GM18505 (cell line): ENCODE results near the gene PAPLN.

Experiments used
- ATAC-seq: cut with Tn5 transposase; IDR thresholded peaks from one replicate; pipeline ENCODE4 v1.9.1; 2021; ENCODE audit not compliant: unreplicated experiment
- POLR2A ChIP-seq: IDR thresholded peaks from 4 replicates; pipeline ENCODE4 v1.6.1; 2011; ENCODE audit warnings: borderline replicate concordance; ENCODE audit not compliant: insufficient read depth, insufficient read length; ENCODE audit errors: extremely low read depth

PAPLN gene

DNA sequence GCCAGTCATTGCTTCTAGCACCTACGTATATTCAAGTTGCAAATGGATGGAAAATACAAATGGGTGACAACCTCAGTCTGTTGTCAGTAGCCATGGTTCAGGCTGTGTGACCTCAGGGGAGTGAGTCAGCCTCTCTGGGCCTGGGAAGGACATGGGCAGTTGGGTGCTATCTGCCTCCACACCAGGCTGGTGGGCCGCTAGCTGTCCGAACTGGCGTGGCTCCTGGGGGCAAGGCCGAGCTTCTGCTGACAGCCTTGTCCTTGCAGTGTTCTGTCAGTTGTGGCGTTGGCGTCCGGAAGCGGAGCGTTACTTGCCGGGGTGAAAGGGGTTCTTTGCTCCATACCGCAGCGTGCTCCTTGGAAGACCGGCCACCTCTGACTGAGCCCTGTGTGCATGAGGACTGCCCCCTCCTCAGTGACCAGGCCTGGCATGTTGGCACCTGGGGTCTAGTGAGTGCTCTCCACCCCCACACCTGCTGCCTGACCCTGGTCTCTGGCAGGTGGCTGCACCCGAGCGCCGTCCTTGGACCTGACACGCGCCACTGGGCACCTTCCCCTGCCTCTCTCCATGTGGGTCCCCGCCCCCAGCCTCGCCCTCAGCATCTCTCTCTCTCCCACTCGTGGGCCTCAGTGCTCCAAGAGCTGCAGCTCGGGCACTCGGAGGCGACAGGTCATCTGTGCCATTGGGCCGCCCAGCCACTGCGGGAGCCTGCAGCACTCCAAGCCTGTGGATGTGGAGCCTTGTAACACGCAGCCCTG is 17.1 kb downstream of the PAPLN start:
- TF ChIP-seq POLR2A, result no peak
- no peak for ATAC-seq

- no peak for TF ChIP-seq POLR2A
- ATAC-seq, result no peak
Measured at GRCh38 chr14:73255005-73255400, 17.7 kb downstream of the PAPLN start.

- no peak for TF ChIP-seq POLR2A
- no peak for ATAC-seq
Measured at GRCh38 chr14:73255693-73256225, 18.5 kb downstream of the PAPLN start.

DNA sequence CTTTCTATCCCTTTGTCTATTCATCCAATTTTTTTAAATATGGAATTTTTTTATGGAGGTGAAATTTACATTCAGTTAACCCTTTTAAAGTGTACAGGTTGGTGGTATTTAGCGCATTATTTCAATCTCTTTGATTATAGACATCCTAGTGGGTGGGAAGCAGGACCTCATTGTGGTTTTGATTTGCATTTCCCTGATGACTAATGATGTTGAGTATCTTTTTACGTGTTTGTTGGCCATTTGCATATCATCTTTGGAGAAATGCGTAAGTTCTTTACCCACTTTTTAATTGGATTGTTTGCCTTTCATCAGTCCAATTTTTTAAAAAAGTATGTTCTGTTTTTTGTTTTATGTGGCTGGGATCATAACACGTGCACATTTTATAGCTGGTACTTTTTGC is 20.8 kb downstream of the PAPLN start:
- no peak for TF ChIP-seq POLR2A
- ATAC-seq, result no peak

DNA sequence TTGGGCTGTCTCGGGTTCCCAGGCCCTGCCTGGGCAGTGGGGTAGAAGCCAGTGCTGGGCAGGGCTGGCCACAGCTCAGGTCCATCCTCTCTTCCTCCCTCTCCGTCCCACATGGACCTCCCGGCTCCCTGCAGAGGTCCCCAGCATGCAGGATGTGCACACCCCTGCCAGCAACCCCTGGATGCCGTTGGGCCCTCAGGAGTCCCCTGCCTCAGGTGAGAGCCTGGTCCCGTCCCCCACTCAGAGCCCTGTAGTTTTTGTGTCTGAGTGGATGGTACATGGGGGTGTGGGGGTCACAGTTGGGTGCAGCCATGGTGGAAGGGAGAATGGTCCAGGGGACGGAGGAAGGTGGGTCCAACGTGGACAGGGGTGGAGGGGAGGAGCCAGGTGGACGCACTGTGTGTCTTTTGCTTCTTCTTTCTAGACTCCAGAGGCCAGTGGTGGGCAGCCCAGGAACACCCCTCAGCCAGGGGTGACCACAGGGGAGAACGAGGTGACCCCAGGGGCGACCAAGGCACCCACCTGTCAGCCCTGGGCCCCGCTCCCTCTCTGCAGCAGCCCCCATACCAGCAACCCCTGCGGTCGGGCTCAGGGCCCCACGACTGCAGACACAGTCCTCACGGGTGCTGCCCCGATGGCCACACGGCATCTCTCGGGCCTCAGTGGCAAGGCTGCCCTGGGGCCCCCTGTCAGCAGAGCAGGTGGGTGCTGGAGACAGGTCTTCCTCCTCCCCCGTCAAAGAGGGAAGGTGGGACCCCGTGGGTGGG is 21.7 kb downstream of the PAPLN start:
- TF ChIP-seq POLR2A, result no peak
- no peak for ATAC-seq

DNA sequence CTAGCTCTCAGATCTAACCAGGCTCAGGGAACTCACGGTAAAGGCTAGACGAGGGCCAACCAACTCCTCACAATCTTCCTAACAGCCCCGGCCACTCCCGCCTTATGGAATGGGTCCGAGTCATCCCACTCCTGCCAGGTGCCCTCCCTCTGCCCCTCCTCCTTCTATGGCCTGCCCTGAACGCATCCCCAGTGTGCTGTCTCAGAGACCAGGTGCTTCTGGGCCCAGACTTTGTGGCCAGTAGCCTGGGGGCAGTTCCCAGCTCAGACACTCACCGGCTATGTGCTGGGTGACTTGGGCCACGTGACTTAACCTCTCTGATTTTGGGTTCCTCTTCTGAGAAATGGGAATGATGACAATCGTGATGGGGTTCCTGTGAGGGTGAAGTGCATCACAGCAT is 22.5 kb downstream of the PAPLN start:
- ATAC-seq, result no peak
- TF ChIP-seq POLR2A, result no peak

DNA sequence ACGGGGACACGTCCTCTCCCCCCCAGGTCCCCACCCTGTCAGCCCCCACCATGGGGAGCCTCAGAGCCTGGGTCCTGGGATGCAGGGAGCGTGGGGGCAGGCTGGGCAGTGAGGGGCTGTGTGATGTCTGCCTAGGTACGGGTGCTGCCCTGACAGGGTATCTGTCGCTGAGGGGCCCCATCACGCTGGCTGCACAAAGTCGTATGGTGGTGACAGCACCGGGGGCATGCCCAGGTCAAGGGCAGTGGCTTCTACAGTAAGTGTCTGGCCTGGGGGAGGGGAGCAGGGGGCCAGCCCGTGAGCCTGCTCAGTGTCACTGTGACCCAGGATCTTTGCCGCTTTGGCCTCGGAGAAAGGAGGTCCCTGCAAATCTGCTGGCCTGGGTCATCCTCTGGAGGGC is 23.3 kb downstream of the PAPLN start:
- no peak for TF ChIP-seq POLR2A
- no peak for ATAC-seq

DNA sequence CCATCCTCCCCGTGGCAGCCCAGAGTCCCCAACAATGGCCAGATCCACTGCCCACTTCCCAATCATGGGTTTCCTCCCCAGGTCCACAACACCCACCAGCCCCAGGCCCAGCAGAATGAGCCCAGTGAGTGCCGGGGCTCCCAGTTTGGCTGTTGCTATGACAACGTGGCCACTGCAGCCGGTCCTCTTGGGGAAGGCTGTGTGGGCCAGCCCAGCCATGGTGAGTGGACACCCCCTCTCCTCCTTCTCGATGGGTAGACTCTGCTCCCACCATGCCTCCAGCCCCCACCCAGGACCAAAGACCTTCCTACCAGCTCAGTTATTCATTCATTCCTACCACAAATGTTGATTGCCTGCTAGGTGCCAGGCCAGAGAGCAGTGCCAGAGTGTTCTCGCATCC is 23.8 kb downstream of the PAPLN start:
- no peak for ATAC-seq
- no peak for TF ChIP-seq POLR2A

GRCh38 chr14:73261520-73262426 is 24.5 kb downstream of the PAPLN start:
- TF ChIP-seq POLR2A, result no peak
- ATAC-seq, result no peak

GRCh38 chr14:73262427-73263183 is 25.3 kb downstream of the PAPLN start:
- ATAC-seq, result no peak
- no peak for TF ChIP-seq POLR2A

GRCh38 chr14:73263606-73264005 is 26.3 kb downstream of the PAPLN start:
- TF ChIP-seq POLR2A, result no peak
- no peak for ATAC-seq

- no peak for ATAC-seq
- TF ChIP-seq POLR2A, result no peak
Measured at GRCh38 chr14:73264080-73264884, 27.0 kb downstream of the PAPLN start.
